Omental fat pad (tissue), 4 donors: Measurements from ENCODE around the gene ZDHHC9. TPM values are rescaled to one million over a fixed set of nuclear protein-coding genes. Genes with fewer than 3 reads are reported as not detected.

Experiments
- ATAC-seq: fragments of 150-250 bp; one replicate; pipeline ENCODE4 v1.9.1; 2016; ENCODE audit warnings: mild to moderate bottlenecking, moderate library complexity; ENCODE audit not compliant: low FRiP score
- DNase-seq: peaks from one replicate; pipeline ENCODE4 v3.0.0-alpha.2; 2019; ENCODE audit warnings: low spot score
- CTCF ChIP-seq, 3 donors: fragments of 450-650 bp; IDR thresholded peaks; one replicate each; pipeline ENCODE4 v1.5.1; 2016 to 2017; ENCODE audit warnings: antibody characterized with exemption in 3 of 3, mild to moderate bottlenecking in 3 of 3, moderate library complexity in 2 of 3
- total RNA-seq, 4 donors: library from RNA; depleted of rRNA; stranded (reverse); fragments of >200 nt; gene quantifications; one replicate each; pipeline ENCODE4 v1.1.0, GENCODE V29; 2016

Gene ZDHHC9
- total RNA-seq, 4 donors from 2014 or later, result 29.9 to 58.7 (median 45.2) TPM

- ATAC-seq (no peak), DNase-seq (no peak)
- no peak for TF ChIP-seq CTCF (IDR thresholded peaks at IDR 0.05)
These were observed 61.8 kb downstream of the ZDHHC9 start for GRCh38 chrX:129781680-129782495.

- no peak for TF ChIP-seq CTCF (IDR thresholded peaks at IDR 0.05)
- ATAC-seq, result peak; percentile 35
These were observed 62.5 kb downstream of the ZDHHC9 start for GRCh38 chrX:129781134-129781672.

GRCh38 chrX:129780441-129781105, 63.1 kb downstream of the ZDHHC9 start:
- ATAC-seq (no peak), DNase-seq (no peak)
- TF ChIP-seq CTCF (IDR thresholded peaks at IDR 0.05), result no peak

More at GRCh38 chrX:129781134-129781672, 62.5 kb downstream of the ZDHHC9 start:
- no peak for DNase-seq

GRCh38 chrX:129779747-129780146, 63.9 kb downstream of the ZDHHC9 start, which contains the start of gene SASH3:
SASH3 (plus strand) TSS chrX:129779949; CDS start chrX:129780098, 149 bp downstream.
- ATAC-seq (no peak), DNase-seq (no peak)
- no peak for TF ChIP-seq CTCF (IDR thresholded peaks at IDR 0.05)

DNA sequence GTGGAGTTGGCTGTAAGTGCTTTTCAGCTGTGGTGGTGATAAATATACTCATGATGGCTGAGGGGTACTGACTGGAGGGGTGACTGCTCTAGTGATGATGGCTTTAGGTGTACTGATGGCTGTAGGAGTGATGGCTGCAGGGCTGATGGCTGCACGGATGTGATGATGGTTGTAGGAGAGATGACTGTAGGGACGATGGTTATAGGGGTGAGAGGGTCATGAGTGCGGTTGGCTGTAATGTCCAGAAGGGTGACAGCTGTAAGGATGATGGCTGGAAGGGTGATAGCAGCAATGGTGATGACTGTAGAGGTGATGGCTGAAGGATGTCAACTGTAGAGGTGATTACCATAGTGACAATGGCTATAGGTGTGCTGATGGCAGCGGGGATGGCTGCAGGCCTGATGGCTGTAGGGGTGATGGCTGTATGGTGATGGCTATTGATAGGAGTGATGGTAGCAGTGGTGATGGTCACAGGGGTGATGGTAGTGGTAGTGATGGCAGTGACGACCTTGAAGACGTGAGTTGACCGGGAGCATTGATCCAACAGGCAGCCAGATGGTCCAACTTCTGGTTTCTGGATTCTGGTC, 64.5 kb downstream of the ZDHHC9 start:
- ATAC-seq, result no peak

More for the DNA sequence above, 64.5 kb downstream of the ZDHHC9 start:
- no peak for DNase-seq
- no peak for TF ChIP-seq CTCF (IDR thresholded peaks at IDR 0.05)
